Liver (tissue), 9 donors: ENCODE data around the gene ZNF652. TPM values are rescaled to one million over a fixed set of nuclear protein-coding genes. Genes with fewer than 3 reads are reported as not detected.

Experiments
- DNase-seq: peaks from one replicate; pipeline ENCODE4 v3.0.0-alpha.2; 2017; ENCODE audit warnings: low spot score
- H3K27ac ChIP-seq, 2 donors: one replicate each; pipeline ENCODE4 v1.7.0; 2013; ENCODE audit warnings: inconsistent platforms in 2 of 2, low read length in 2 of 2, control low read depth in 1 of 2, low read depth in 1 of 2, mild to moderate bottlenecking in 1 of 2
- H3K27me3 ChIP-seq, 4 donors: one replicate each; pipeline versions ENCODE4 v1.6.1 to v1.7.0; 2013; ENCODE audit warnings: low read length in 3 of 4, inconsistent platforms in 1 of 4, mild to moderate bottlenecking in 1 of 4, moderate library complexity in 1 of 4; ENCODE audit not compliant: control insufficient read depth in 4 of 4, insufficient read depth in 4 of 4
- H3K36me3 ChIP-seq, 4 donors: one replicate each; pipeline versions ENCODE4 v1.6.1 to v1.7.0; 2013; ENCODE audit warnings: low read length in 3 of 4, mild to moderate bottlenecking in 3 of 4, low read depth in 1 of 4, moderate library complexity in 1 of 4; ENCODE audit not compliant: control insufficient read depth in 4 of 4, insufficient read depth in 3 of 4
- H3K4me1 ChIP-seq, 4 donors: one replicate each; pipeline versions ENCODE4 v1.6.1 to v1.7.0; 2013; ENCODE audit warnings: low read length in 3 of 4, mild to moderate bottlenecking in 3 of 4, moderate library complexity in 1 of 4; ENCODE audit not compliant: control insufficient read depth in 4 of 4, insufficient read depth in 4 of 4
- H3K4me3 ChIP-seq, 3 donors: one replicate each; pipeline versions ENCODE4 v1.6.1 to v1.7.0; 2013; ENCODE audit warnings: low read length in 3 of 3, control low read depth in 1 of 3, low read depth in 1 of 3, mild to moderate bottlenecking in 1 of 3
- H3K9ac ChIP-seq, 2 donors: one replicate each; pipeline ENCODE4 v1.7.0; 2013; ENCODE audit warnings: low read length in 2 of 2, mild to moderate bottlenecking in 2 of 2, moderate library complexity in 2 of 2, control low read depth in 1 of 2, low read depth in 1 of 2
- H3K9me3 ChIP-seq, 4 donors: one replicate each; pipeline versions ENCODE4 v1.6.1 to v1.7.0; 2013; ENCODE audit warnings: low read length in 3 of 4; ENCODE audit not compliant: control insufficient read depth in 4 of 4
- ATF3 ChIP-seq: IDR thresholded peaks from 2 replicates; pipeline ENCODE4 v1.6.1; 2016; ENCODE audit warnings: antibody characterized with exemption
- CTCF ChIP-seq: fragments of 150-350 bp; IDR thresholded peaks from 2 replicates; pipeline ENCODE4 v1.5.1; 2017; ENCODE audit warnings: improper control_type of control experiment, low read depth, low read length; ENCODE audit not compliant: missing input control
- EGR1 ChIP-seq, 2 donors: IDR thresholded peaks; 2 replicates each; pipeline ENCODE4 v1.6.1; 2016 to 2018; ENCODE audit warnings: antibody characterized with exemption in 2 of 2, low read depth in 2 of 2
- FOXA1 ChIP-seq: IDR thresholded peaks from 2 replicates; pipeline ENCODE4 v1.6.1; 2016; ENCODE audit warnings: antibody characterized with exemption
- GABPA ChIP-seq, 2 donors: IDR thresholded peaks in 1 of 2; conservative IDR thresholded peaks in 1 of 2; 2 replicates each; pipeline ENCODE4 v1.6.1; 2016; ENCODE audit warnings: antibody characterized with exemption in 2 of 2, mild to moderate bottlenecking in 1 of 2, moderate library complexity in 1 of 2
- HNF4A ChIP-seq, 2 donors: conservative IDR thresholded peaks; 2 replicates each; pipeline ENCODE4 v1.6.1; 2016; ENCODE audit warnings: antibody characterized with exemption in 2 of 2, mild to moderate bottlenecking in 2 of 2
- HNF4G ChIP-seq: IDR thresholded peaks from 2 replicates; pipeline ENCODE4 v1.6.1; 2016; ENCODE audit warnings: antibody characterized with exemption
- JUND ChIP-seq, 2 donors: IDR thresholded peaks; 2 replicates each; pipeline ENCODE4 v1.6.1; 2016; ENCODE audit warnings: antibody characterized with exemption in 2 of 2
- MAX ChIP-seq: IDR thresholded peaks from 2 replicates; pipeline ENCODE4 v1.6.1; 2016; ENCODE audit warnings: antibody characterized with exemption
- NR2F2 ChIP-seq: IDR thresholded peaks from 2 replicates; pipeline ENCODE4 v1.6.1; 2016; ENCODE audit warnings: antibody characterized with exemption
- RAD21 ChIP-seq, 2 donors: IDR thresholded peaks; 2 replicates each; pipeline ENCODE4 v1.6.1; 2016; ENCODE audit warnings: antibody characterized with exemption in 2 of 2, mild to moderate bottlenecking in 2 of 2
- REST ChIP-seq: IDR thresholded peaks from 2 replicates; pipeline ENCODE4 v1.6.1; 2016; ENCODE audit warnings: antibody characterized with exemption, mild to moderate bottlenecking
- RXRA ChIP-seq, 2 donors: IDR thresholded peaks; 2 replicates each; pipeline ENCODE4 v1.6.1; 2017 to 2018; ENCODE audit warnings: antibody characterized with exemption in 2 of 2, mild to moderate bottlenecking in 1 of 2
- SP1 ChIP-seq: IDR thresholded peaks from 2 replicates; pipeline ENCODE4 v1.6.1; 2018; ENCODE audit warnings: antibody characterized with exemption, mild to moderate bottlenecking
- TAF1 ChIP-seq: conservative IDR thresholded peaks from 2 replicates; pipeline ENCODE4 v1.6.1; 2016; ENCODE audit warnings: antibody characterized with exemption, mild to moderate bottlenecking
- YY1 ChIP-seq: IDR thresholded peaks from 2 replicates; pipeline ENCODE4 v1.6.1; 2016; ENCODE audit warnings: antibody characterized with exemption, mild to moderate bottlenecking
- WGBS: extraction: QIAGEN DNeasy Blood & Tissue Kit; methylation state at CpG from one replicate; pipeline ENCODE4 v1.1.7; 2013; 5-methylcytosine and 5-hydroxymethylcytosine counted together
- polyA plus RNA-seq, 2 donors: library from polyadenylated mRNA; stranded (reverse) in 1 of 2; unstranded in 1 of 2; fragments of 200-250 nt in 1 of 2; fragments of >200 nt in 1 of 2; fragmentation: Nextera tagmentation in 1 of 2; extraction: Ambion mirVana in 1 of 2; gene quantifications; one replicate each; pipeline versions ENCODE4 v1.2.1 to v1.2.3, GENCODE V29; 2013 to 2015
- total RNA-seq, 2 donors: library from RNA; depleted of rRNA; stranded (reverse); fragments of >200 nt; gene quantifications; one replicate each; pipeline ENCODE4 v1.2.3, GENCODE V29; 2014
- TF ChIP-seq, protein P1 (sequence below): IDR thresholded peaks from 2 replicates; pipeline ENCODE4 v1.6.1; 2016; ENCODE audit warnings: antibody characterized with exemption
- donor health status: healthy.
- donor health status: healthy.
- donor health status: healthy.
- donor health status: healthy.
- donor health status: healthy.

Gene ZNF652
- total and polyA plus RNA-seq, 4 donors, result 5.3 to 23.1 (median 17.5) TPM

DNA sequence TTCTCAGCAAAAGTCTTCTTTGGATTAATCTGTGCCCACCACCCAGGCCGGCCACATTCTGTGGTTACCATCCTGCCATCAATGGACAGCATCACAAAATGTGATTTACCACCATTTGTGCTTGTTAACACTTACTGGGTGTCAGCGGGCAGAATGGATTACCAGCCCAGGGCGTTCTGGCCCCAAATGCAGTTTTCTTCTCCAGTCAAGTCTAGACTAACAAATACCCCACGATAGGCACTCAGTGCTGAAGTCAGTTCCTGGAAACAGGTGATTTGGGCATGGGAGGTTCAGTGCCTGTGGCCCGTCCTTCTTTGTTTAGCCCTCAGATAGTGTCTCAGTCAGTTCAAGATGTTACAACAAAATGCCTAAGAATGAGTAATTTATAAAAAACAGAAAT is 92.7 kb downstream of the ZNF652 start:
- WGBS, result 86% methylated on average over 5 of the region's 5 CpGs
- TF ChIP-seq JUND (IDR thresholded peaks at IDR 0.05), result no peak
- TF ChIP-seq MAX, result no peak
- no peak for TF ChIP-seq REST
- TF ChIP-seq CTCF, result no peak
- no peak for TF ChIP-seq FOXA1
- TF ChIP-seq RAD21 (IDR thresholded peaks at IDR 0.05), result no peak
- no peak for TF ChIP-seq EGR1 (IDR thresholded peaks at IDR 0.05; ENCODE audit: low read depth in 2 of 2)
- no peak for TF ChIP-seq GABPA (IDR thresholded peaks at IDR 0.05 in 1 of 2, conservative IDR thresholded peaks at IDR 0.05 in 1 of 2)
- no peak for TF ChIP-seq RXRA (IDR thresholded peaks at IDR 0.05)
- no peak for TF ChIP-seq YY1
- TF ChIP-seq, protein P1, sequence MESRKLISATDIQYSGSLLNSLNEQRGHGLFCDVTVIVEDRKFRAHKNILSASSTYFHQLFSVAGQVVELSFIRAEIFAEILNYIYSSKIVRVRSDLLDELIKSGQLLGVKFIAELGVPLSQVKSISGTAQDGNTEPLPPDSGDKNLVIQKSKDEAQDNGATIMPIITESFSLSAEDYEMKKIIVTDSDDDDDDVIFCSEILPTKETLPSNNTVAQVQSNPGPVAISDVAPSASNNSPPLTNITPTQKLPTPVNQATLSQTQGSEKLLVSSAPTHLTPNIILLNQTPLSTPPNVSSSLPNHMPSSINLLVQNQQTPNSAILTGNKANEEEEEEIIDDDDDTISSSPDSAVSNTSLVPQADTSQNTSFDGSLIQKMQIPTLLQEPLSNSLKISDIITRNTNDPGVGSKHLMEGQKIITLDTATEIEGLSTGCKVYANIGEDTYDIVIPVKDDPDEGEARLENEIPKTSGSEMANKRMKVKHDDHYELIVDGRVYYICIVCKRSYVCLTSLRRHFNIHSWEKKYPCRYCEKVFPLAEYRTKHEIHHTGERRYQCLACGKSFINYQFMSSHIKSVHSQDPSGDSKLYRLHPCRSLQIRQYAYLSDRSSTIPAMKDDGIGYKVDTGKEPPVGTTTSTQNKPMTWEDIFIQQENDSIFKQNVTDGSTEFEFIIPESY, result no peak
- DNase-seq, result no peak
- Histone ChIP-seq H3K27me3 (no peaks in the 10 kb centered on the region), H3K27ac (no peak overlapping the region), H3K4me3 (no peak overlapping the region), H3K9ac (no peak overlapping the region), H3K9me3 (no peaks in the 10 kb centered on the region), H3K4me1 (no peaks in the 10 kb centered on the region), H3K36me3 (no peaks in the 10 kb centered on the region)

GRCh38 chr17:49267912-49268311 is 94.1 kb downstream of the ZNF652 start:
- Histone ChIP-seq H3K36me3 (no peaks in the 10 kb centered on the region), H3K4me3 (no peak overlapping the region), H3K27me3 (no peaks in the 10 kb centered on the region), H3K27ac (no peak overlapping the region), H3K9me3 (no peaks in the 10 kb centered on the region), H3K4me1 (no peaks in the 10 kb centered on the region), H3K9ac (no peak overlapping the region)
- WGBS, result 75% methylated on average over 3 of the region's 3 CpGs
- DNase-seq, result no peak
- no peak for TF ChIP-seq REST
- TF ChIP-seq SP1, result no peak
- no peak for TF ChIP-seq NR2F2
- no peak for TF ChIP-seq YY1
- TF ChIP-seq HNF4A (conservative IDR thresholded peaks at IDR 0.05), result no peak
- no peak for TF ChIP-seq FOXA1
- TF ChIP-seq TAF1, result no peak
- TF ChIP-seq GABPA (IDR thresholded peaks at IDR 0.05 in 1 of 2, conservative IDR thresholded peaks at IDR 0.05 in 1 of 2), result no peak
- TF ChIP-seq HNF4G, result no peak
- no peak for TF ChIP-seq ATF3
- TF ChIP-seq, protein P1, result no peak
- no peak for TF ChIP-seq MAX
